Stimulated activated CD8-positive, alpha-beta memory T cell treated with anti-CD3 and anti-CD28 coated beads, Interleukin-12 subunit alpha, Interleukin-12 subunit beta, amount 100 ng/mL, for 4 hours (primary cell): ENCODE data around the gene CBX5.
A peak's percentile ranks its signal among the peaks of the same experiment; 100 is the strongest.

Experiments
- DNase-seq: peaks from one replicate; pipeline ENCODE4 v3.0.0-alpha.2; 2020; ENCODE audit warnings: low read depth

Gene CBX5

GRCh38 chr12:54222609-54223008 lies 57.3 kb downstream of the CBX5 start:
- DNase-seq = no peak

- DNase-seq = no peak
Observed at GRCh38 chr12:54221402-54221984, 58.4 kb downstream of the CBX5 start.

- no peak for DNase-seq
Observed at GRCh38 chr12:54220567-54220966, 59.4 kb downstream of the CBX5 start.

GRCh38 chr12:54220092-54220557 lies 59.8 kb downstream of the CBX5 start:
- DNase-seq = no peak

- no peak for DNase-seq
Observed at GRCh38 chr12:54217774-54218241, 62.1 kb downstream of the CBX5 start.

GRCh38 chr12:54216797-54217661 lies 62.9 kb downstream of the CBX5 start:
- peak; percentile 66 for DNase-seq

GRCh38 chr12:54215989-54216796 lies 63.7 kb downstream of the CBX5 start:
- peak; percentile 28 for DNase-seq

- DNase-seq = peak; percentile 74
Observed at GRCh38 chr12:54214553-54215406, 65.1 kb downstream of the CBX5 start.

GRCh38 chr12:54213079-54213478 lies 66.8 kb downstream of the CBX5 start:
- DNase-seq = no peak

- no peak for DNase-seq
Observed at GRCh38 chr12:54211920-54212319, 68.0 kb downstream of the CBX5 start.

- DNase-seq = no peak
Observed at GRCh38 chr12:54210400-54210790, 69.5 kb downstream of the CBX5 start.

- DNase-seq = no peak
Observed at GRCh38 chr12:54208591-54208990, 71.3 kb downstream of the CBX5 start.

GRCh38 chr12:54207539-54208294 lies 72.2 kb downstream of the CBX5 start:
- DNase-seq = peak; percentile 49

- DNase-seq = no peak
Observed at GRCh38 chr12:54206791-54207190, 73.1 kb downstream of the CBX5 start.

- no peak for DNase-seq
Observed at GRCh38 chr12:54204316-54204715, 75.6 kb downstream of the CBX5 start.

- DNase-seq = peak; percentile 39
Observed at GRCh38 chr12:54201001-54201794, 78.7 kb downstream of the CBX5 start.

GRCh38 chr12:54200412-54200811 lies 79.5 kb downstream of the CBX5 start:
- no peak for DNase-seq

- no peak for DNase-seq
Observed at GRCh38 chr12:54199917-54200316, 80.0 kb downstream of the CBX5 start.

- DNase-seq = no peak
Observed at GRCh38 chr12:54199034-54199433, 80.9 kb downstream of the CBX5 start.

GRCh38 chr12:54197431-54197909 lies 82.5 kb downstream of the CBX5 start:
- DNase-seq = no peak
